ENCODE data around the gene ZNF785. TPM values are rescaled to one million over a fixed set of nuclear protein-coding genes. Genes with fewer than 3 reads are reported as not detected.

Gene ZNF785
- total RNA-seq = 11.6 TPM in 2 replicates

DNA sequence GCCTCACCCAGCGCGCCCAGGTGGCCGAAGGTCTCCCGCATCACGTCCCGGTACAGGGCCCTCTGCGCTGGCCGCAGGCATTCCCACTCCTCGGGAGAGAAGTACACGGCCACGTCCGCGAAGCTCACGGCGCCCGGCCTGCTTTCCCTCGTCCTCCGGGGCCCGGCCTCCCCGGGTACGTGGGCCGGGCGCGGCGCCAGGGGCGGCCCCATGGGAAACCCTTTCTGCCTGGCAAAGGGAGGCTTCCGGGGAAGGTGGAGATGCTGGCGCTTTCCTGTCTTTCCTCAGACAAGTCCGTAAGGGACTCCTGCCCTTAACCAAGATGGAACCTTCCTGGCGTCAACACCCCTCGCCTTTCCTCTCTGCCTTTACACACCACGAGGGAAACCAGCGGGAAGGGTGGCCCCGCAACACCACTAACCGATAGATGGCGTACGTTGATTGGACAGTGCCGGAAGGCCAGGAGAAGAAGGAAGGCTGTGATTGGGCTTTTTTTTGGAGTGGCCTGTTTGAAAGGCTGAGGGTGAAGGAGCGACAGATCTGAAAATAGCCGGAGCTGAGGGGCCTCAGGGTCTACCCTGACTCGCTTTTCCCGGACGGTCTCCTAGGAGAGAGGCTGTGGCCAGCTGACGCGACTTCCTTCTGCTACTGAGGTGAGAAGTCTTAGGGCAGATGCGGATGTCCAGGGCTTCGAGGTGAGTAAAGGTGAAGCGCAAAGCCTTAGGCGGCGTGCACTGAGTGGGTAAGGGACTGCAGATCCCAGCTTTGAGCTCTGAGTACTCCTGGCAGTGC is at the start of gene ZNF785:
Gene ZNF785, minus strand, starts transcription at position 298 of the 792 bp plus-strand sequence. Its CDS starts 86 bp downstream, at position 212.

DNA sequence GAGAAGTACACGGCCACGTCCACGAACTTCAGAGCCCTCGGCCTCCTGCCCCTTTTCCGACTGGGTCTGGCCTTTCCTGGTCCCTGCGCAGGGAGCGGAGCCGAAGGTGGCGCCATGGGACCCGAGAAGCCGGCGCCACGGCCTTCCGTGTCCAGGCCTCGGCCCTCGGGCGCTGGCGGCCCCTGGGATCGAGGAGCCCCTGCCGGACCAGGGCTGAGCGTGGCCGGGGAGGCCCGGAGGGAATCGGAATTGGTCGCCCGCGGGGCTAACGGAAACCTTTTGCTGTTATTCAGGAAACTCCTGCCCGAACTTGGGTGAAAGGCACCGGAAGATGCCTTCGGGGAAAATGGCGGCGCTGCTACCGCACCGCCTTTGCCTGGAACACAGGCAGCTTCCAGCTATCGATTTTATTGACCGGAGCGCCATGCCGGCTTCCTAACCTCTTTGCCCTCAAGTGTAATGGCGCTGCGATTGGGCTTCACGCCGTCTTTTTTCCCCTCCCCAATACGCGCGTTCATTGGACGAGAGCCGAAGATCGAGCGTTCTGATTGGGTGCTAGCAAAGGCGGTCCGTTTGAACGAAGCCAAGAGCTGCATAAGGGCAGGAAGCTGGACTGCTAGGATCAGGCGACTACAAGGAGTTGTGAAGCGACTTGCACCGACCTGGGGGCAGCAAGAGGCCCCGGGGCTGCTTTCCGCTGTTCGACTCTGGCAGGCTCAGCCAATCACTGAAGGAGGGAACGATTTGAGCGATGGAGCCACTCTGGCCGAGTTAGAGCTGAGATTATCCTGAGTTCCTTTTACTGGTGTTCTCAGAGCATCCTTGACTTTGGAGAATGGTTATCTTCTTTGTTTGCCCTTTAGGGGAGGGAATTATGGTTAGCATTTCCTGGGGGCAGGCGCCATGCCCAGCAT is 24.7 kb upstream of the ZNF785 start, which contains the start of gene ZNF689:
Gene ZNF689, minus strand, starts transcription at position 464 of the 914 bp plus-strand sequence. Its CDS starts 348 bp downstream, at position 116.

DNA sequence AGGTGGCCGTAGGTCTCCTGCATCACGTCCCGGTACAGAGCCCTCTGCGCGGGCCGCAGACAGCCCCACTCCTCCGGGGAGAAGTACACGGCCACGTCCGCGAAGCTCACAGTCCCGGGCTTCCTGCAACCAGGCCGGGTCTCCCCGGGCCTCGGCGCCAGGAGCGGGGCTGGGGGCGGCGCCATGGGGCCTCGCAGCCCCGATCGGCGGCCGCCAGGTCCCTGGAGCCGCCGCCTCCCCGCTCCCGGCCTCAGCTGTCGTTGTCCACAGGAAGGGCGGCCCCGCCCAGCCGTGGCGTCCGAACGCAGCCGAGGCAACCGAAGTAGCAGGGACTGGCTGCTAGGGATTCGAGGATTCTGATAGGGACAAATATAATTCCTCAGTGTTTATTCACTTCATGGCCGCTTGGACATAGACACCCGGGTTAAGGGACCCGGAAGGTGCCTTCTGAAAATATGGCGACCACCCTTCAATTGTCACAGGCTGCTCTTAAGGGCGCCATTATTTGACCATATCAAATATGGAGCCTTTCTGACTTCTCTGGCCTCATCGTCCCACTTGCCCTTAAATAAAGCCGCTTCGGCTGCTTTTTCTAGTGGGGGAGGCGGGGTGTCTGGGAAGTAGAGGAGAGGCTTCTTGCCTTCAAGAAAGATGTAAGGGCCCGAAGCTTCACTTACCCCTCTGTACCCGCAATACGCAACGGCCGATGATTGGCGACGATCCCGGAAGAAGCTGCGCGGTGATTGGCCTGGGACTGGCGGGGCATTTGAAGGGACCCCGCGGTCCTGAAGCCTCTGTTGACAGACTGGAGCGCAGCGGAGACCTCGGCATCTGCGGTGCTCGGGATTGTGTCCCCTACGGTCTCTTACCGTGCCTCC is 13.8 kb downstream of the ZNF785 start, which contains the start of gene ZNF688:
Gene ZNF688, minus strand, starts transcription at position 270 of the 878 bp plus-strand sequence. Its CDS starts 85 bp downstream, at position 185.

GRCh38 chr16:30557957-30558788 is 27.3 kb downstream of the ZNF785 start, which contains the start of gene ZNF764:
Gene ZNF764 (minus strand): TSS chr16:30558374. CDS start chr16:30558182, 192 bp downstream.

DNA sequence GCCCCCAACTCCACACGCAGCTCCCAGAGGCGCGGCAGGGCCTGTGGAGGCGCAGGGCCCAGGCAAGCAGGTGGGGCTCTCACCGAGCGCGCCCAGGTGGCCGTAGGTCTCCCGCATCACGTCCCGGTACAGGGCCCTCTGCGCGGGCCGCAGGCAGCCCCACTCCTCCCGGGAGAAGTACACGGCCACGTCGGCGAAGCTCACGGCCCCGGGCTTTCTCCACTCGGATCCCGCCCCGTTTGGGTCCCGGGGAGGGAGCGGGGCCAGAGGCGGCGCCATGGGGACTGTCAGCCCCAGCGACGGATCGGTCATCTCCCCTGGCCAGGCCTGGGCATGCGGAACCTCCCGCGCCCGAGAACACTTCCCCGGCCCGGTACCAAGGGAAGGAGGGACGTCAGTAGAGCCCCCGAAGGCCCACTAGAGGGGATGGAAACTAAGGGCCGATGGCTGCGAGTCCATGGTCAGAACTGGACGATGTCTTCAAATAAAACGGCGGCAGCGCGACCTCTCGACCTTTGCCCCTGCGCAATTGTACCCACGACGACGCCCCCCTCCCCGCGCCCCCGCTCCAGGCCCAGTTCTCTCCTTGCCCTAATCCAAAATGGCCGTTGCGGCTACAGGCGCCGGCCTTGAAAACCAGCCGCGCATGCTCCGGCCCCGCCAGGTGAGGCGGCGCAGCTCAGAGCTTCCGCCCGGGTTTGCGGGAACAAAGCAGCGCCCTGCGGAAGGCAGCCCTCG is 51.0 kb downstream of the ZNF785 start, which contains the start of gene ZNF747:
Gene ZNF747, minus strand, starts transcription at position 491 of the 738 bp plus-strand sequence. Its CDS starts 179 bp downstream, at position 312.

Other genes with a start within 250 kb of the ZNF785 start
- gene CD2BP2, start 230.4 kb downstream of the ZNF785 start, total RNA-seq = 27.9 and 28.5 TPM in 2 replicates
- gene TBC1D10B, start 215.2 kb downstream of the ZNF785 start, total RNA-seq = 26.1 and 47.7 TPM in 2 replicates
- gene MYL11, start 210.9 kb downstream of the ZNF785 start, total RNA-seq = not detected in 2 replicates
- gene SEPTIN1, start 203.1 kb downstream of the ZNF785 start, total RNA-seq = 0.37 and 0.59 TPM in 2 replicates
- 8.9 and 9.6 TPM in 2 replicates for gene ZNF48, start 190.3 kb downstream of the ZNF785 start, total RNA-seq
- 12.1 and 13.1 TPM in 2 replicates for gene ZNF771, start 178.1 kb downstream of the ZNF785 start, total RNA-seq
- 5.6 and 13.6 TPM in 2 replicates for gene DCTPP1, start 155.7 kb downstream of the ZNF785 start, total RNA-seq
- 7.7 and 8.8 TPM in 2 replicates for gene SEPHS2, start 139.8 kb downstream of the ZNF785 start, total RNA-seq
- gene ITGAL, start 113.0 kb downstream of the ZNF785 start, total RNA-seq = 0.89 TPM in 1 of 2 replicates, not detected in the other
- 12.8 and 16.0 TPM in 2 replicates for gene ZNF768, start 59.1 kb downstream of the ZNF785 start, total RNA-seq
- gene ZNF747, start 50.8 kb downstream of the ZNF785 start, total RNA-seq = 7.6 and 9.5 TPM in 2 replicates
- gene ZNF764, start 27.3 kb downstream of the ZNF785 start, total RNA-seq = 4.2 and 4.8 TPM in 2 replicates
- gene ZNF688, start 14.0 kb downstream of the ZNF785 start, total RNA-seq = 4.8 and 7.6 TPM in 2 replicates
- 3.6 TPM in 2 replicates for gene ZNF689, start 24.7 kb upstream of the ZNF785 start, total RNA-seq
- 8.0 and 8.7 TPM in 2 replicates for gene PRR14, start 65.3 kb upstream of the ZNF785 start, total RNA-seq
- gene FBRS, start 72.7 kb upstream of the ZNF785 start, total RNA-seq = 20.5 and 27.5 TPM in 2 replicates
- 19.3 and 48.8 TPM in 2 replicates for gene SRCAP, start 113.5 kb upstream of the ZNF785 start, total RNA-seq
- 16.4 and 20.8 TPM in 2 replicates for gene PHKG2, start 162.7 kb upstream of the ZNF785 start, total RNA-seq
- 1.2 and 1.4 TPM in 2 replicates for gene CFAP119, start 176.4 kb upstream of the ZNF785 start, total RNA-seq
- 63.5 and 93.2 TPM in 2 replicates for gene RNF40, start 176.6 kb upstream of the ZNF785 start, total RNA-seq
- gene ZNF629, start 201.5 kb upstream of the ZNF785 start, total RNA-seq = 6.8 and 10.7 TPM in 2 replicates

Measured in smooth muscle cell of the umbilical artery (primary cell).